NCI-H2107 treated with DMSO at 0.1 percent for 48 hours (cell line): Measurements from ENCODE around the gene DLL1.

ENCODE experiments used
- DNase-seq: peaks from one replicate; lab custom pipeline; 2025; ENCODE audit not compliant: unreplicated experiment; lab: John Stamatoyannopoulos, UW

DLL1 gene

GRCh38 chr6:170253226-170253909 lies 37.5 kb downstream of the DLL1 start:
- DNase-seq, result peak; percentile 70

- no peak for DNase-seq
Measured at GRCh38 chr6:170251776-170252571, 38.9 kb downstream of the DLL1 start.

DNA sequence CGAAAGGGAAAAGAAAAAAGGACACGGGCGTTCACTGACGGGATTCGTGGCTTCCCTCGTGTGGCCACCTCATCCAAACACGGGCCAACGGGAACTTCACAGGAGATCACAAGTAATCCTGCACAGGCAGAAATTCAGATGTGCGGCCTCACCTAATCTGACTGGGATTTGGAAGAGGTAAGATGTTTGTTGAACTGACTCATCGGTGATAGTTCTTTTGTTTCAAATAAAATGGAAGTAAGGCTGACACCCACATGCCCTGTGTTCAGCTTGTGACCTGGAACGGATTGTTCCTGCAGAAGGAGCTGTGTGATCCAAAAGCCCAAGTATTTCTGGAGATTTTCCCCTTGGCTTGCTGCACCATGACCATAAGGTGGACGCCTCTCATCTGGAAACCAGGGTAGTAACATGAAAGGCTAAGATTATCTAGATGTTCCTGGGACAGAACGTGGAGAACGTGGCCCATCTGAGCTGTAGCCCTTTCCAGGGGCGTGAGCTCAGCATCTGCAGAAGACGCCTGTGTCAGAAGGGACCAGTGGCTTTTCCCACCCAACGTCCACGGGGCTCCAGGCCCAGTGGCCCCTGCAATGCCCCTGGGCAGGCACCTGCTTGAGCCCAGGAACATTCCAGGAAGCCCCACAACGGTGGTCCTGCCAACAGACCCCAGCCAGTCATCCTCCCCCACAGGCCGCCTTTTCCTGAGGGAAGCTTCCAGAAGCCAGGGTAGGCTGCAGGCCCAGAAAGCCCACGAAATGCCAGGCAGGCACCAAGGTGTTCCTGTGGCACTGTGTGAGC lies 39.7 kb downstream of the DLL1 start:
- DNase-seq, result no peak

- DNase-seq, result no peak
Measured at GRCh38 chr6:170250455-170250854, 40.4 kb downstream of the DLL1 start.

DNA sequence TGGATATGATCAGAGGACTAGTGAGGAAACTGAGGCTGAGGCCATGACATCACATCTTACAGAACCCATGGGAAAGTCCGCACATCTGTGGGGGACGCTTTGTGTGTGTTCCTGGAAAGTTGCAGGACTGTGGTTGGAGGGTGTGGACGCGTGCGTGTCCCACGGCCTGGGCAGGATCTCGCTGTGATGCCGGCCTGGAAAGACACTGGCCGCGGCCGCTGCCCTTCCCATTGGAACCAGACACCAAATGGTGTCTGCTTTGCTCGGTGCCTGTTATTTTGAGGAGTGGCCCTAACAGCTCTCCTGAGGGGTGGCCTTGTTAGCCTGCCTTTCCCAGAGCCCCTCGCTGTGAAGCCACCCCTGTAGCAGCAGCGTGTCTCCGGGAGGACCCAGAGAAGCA lies 41.1 kb downstream of the DLL1 start:
- DNase-seq, result no peak

DNA sequence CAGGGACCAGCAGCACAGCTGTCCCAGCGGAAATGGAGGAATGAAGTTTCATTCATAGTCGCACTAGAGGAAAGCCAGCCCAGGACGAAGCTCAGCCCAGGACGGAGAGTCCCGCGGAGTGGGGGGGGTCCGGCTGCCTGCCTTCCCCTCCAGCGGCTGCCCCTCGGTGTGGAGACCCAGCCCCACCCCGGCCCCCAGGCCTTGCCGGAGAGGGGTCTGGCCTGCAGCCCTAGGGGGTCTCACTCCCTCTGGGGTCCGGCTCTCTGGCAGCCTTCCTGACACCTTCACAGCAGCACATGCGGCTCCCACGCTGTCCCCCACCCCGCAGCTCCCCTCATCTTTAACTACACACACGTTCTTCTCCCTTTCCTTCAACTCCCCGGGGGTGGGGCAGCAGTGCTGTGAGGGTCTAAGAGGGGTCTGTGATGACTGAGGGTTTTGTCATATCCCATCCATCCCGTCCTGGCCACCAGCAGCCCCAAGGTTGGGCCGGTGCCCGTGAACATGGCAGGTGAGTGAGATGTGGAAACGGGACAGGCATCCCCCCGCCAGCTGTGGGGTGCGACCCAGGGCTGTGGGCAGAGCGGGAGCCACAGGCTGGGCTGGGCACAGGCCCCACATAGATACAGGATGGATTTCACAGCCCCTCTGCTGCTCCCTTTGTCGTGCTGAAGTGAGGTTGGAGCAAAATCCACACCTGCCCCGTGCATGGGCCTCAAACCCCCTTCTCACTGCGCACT lies 41.8 kb downstream of the DLL1 start:
- DNase-seq, result no peak

- DNase-seq, result no peak
Measured at GRCh38 chr6:170248111-170248805, 42.6 kb downstream of the DLL1 start.

- no peak for DNase-seq
Measured at GRCh38 chr6:170247178-170247701, 43.6 kb downstream of the DLL1 start.

- DNase-seq, result no peak
Measured at GRCh38 chr6:170245475-170245992, 45.3 kb downstream of the DLL1 start.

- no peak for DNase-seq
Measured at GRCh38 chr6:170244721-170245474, 46.0 kb downstream of the DLL1 start.

GRCh38 chr6:170243791-170244291 lies 47.0 kb downstream of the DLL1 start:
- DNase-seq, result no peak

DNA sequence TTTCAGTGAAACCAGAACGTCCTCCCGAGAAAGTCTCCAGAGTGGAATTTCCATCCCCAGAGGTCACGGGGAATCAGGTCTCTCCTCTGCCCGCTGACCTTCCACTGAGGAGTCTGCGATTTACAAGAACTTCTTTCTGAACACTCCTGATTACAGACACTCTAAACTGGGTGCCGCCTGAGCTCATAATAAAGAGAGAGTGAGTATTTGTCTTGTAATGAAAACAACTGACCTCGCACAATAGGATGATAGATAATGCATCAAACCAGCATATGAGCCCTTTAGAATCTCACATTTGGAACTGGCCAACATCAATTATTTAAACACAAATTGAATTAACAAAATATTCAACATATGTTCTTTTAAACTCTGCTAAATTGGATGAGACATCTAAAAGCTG lies 47.5 kb downstream of the DLL1 start:
- no peak for DNase-seq

- DNase-seq, result no peak
Measured at GRCh38 chr6:170238741-170239565, 51.9 kb downstream of the DLL1 start.

DNA sequence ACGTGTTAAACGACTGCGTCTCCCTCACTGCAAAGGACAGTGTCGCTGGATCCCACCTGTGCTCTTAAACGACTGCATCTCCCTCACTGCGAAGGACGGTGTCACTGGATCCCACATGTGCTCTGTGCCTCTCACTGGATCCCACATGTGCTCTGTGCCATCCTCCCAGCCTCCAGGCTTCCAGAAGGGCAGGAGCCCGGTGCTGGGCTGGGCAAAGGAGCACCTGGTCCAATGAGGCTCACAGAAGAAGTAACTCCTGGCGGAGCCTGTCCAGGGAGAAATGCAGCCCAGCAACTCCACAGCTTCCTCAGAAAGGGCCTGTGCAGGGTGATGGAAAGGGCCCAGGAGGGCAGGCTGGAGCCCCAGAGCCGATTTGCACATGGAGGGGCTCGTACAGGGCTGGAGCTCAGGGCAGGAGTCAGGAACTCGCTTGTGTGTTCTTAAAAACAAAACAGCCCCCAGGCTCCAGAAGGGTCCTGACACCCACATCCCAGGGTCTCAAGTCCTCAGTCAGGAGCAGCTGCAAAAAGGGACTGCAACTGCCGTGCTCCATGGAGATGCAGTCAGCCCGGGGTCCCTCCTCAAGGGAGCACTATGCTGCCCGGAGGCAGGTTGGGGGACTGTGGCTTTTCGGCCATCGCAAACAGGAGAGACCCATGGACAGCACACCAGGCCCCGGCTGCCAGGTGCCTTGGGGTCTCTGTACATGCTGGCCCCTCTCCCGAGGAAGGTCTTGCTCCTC lies 52.7 kb downstream of the DLL1 start:
- no peak for DNase-seq

DNA sequence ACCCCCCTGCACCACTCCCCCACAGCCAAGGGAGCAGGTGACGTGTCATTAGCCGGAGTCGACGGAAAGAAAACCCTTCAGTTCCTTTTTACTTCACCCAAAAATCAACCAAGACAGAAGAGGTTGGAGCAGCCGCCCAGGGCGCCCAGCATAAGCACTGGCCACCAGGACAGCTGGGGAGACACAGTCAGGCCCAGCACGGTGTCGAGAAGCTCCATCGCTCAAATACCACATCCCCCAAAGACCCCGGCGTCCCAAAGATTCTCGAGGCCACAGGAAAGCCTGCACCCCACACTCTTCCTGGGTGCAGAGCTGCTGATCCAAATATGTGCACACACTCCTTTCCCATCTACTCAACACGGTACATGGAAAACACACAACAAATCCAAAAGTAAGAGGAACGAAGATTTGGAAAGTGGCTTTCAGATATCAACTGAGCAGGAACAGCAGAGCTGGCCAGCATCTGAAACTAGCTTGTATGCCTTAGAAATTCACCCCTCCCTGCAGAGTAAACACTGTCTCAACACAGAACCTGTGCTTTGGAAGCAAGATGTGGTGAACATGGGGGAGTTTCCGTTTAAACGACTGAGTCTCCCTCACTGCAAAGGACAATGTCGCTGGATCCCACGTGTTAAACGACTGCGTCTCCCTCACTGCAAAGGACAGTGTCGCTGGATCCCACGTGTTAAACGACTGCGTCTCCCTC lies 54.6 kb downstream of the DLL1 start:
- DNase-seq, result no peak

DNA sequence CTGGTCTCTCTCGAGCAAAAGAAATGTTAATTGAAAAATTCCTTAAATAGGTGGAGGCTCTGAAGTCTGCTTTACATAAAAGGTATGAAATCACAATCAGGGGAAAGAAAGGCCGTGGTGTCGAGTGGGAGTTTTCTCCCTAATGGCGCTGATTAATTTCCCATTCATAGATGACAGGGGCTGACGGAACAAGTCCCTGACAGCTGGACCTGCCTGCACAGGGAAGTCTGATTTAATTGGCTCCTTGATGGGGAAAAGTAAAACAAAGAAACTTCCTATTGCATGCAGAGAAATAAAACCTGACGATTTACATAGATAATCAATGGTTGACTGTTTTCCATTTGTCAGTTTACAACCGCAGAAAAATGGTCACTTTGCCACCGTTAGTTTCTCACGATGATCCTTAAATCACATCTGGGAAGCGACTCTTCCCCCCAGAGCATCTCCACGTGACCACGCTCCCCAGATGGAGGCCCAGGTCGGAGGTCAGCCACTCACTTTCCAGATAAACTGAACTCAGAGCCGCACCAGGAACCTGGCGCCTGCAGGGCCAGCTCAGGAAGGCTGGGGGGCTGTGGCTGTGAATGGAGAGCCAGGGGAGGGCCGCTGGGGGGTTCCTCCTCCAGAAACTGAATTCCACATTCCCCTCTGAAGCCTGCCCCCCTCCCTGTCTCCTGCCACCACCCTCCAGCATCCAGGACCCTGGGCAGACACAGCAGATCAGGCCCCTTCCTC lies 55.3 kb downstream of the DLL1 start:
- no peak for DNase-seq
